HG03378 (cell line): Measurements from ENCODE around the gene TRIM73.
"Not testable (repeated sequence)": the region's sequence is repeated elsewhere in the genome, so short reads cannot be mapped to it uniquely, and the experiment has no call there.

Experiments
- ATAC-seq: cut with Tn5 transposase; IDR thresholded peaks from one replicate; pipeline ENCODE4 v1.9.1; 2021; ENCODE audit warnings: mild to moderate bottlenecking, moderate library complexity; ENCODE audit not compliant: unreplicated experiment

Gene TRIM73

GRCh38 chr7:75415428-75415817, 20.0 kb downstream of the TRIM73 start:
- not testable (repeated sequence) for ATAC-seq

GRCh38 chr7:75415829-75416373, 20.5 kb downstream of the TRIM73 start:
- ATAC-seq, result not testable (repeated sequence)

GRCh38 chr7:75416787-75417186, 21.4 kb downstream of the TRIM73 start:
- ATAC-seq, result not testable (repeated sequence)

- ATAC-seq, result not testable (repeated sequence)
Measured at GRCh38 chr7:75418292-75418858, 22.9 kb downstream of the TRIM73 start.

GRCh38 chr7:75419210-75419609, 23.8 kb downstream of the TRIM73 start:
- ATAC-seq, result not testable (repeated sequence)

- not testable (repeated sequence) for ATAC-seq
Measured at GRCh38 chr7:75419693-75420092, 24.3 kb downstream of the TRIM73 start.

- not testable (repeated sequence) for ATAC-seq
Measured at GRCh38 chr7:75420152-75420551, 24.7 kb downstream of the TRIM73 start.

GRCh38 chr7:75421798-75422710, 26.6 kb downstream of the TRIM73 start:
- not testable (repeated sequence) for ATAC-seq

GRCh38 chr7:75423481-75423880, 28.1 kb downstream of the TRIM73 start:
- ATAC-seq, result not testable (repeated sequence)

- ATAC-seq, result not testable (repeated sequence)
Measured at GRCh38 chr7:75439000-75439399, 43.6 kb downstream of the TRIM73 start.

- peak; percentile 36 for ATAC-seq
Measured at GRCh38 chr7:75442101-75442464, 46.7 kb downstream of the TRIM73 start.

GRCh38 chr7:75442465-75443111, 47.2 kb downstream of the TRIM73 start:
- ATAC-seq, result peak; percentile 79

- ATAC-seq, result not testable (repeated sequence)
Measured at GRCh38 chr7:75449946-75450345, 54.5 kb downstream of the TRIM73 start.

GRCh38 chr7:75452494-75452955, 57.1 kb downstream of the TRIM73 start:
- peak; percentile 81 for ATAC-seq
